GM21526 (cell line): ENCODE measurements around the gene LGI2.
"Not testable (repeated sequence)": the region's sequence is repeated elsewhere in the genome, so short reads cannot be mapped to it uniquely, and the experiment has no call there.

Source experiments
- ATAC-seq: cut with Tn5 transposase; IDR thresholded peaks from one replicate; pipeline ENCODE4 v1.9.1; 2021; ENCODE audit warnings: moderate library complexity; ENCODE audit not compliant: unreplicated experiment, low FRiP score

The LGI2 gene, protein sequence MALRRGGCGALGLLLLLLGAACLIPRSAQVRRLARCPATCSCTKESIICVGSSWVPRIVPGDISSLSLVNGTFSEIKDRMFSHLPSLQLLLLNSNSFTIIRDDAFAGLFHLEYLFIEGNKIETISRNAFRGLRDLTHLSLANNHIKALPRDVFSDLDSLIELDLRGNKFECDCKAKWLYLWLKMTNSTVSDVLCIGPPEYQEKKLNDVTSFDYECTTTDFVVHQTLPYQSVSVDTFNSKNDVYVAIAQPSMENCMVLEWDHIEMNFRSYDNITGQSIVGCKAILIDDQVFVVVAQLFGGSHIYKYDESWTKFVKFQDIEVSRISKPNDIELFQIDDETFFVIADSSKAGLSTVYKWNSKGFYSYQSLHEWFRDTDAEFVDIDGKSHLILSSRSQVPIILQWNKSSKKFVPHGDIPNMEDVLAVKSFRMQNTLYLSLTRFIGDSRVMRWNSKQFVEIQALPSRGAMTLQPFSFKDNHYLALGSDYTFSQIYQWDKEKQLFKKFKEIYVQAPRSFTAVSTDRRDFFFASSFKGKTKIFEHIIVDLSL

GRCh38 chr4:25030277-25031076 is at the start of gene LGI2:
TSS of gene LGI2 (minus strand) at chr4:25030946. CDS start at chr4:25030693, 253 bp downstream.
- ATAC-seq = no peak

- ATAC-seq = no peak
Observed at GRCh38 chr4:25078523-25078922, 47.8 kb upstream of the LGI2 start.

GRCh38 chr4:25076625-25077398 is 46.1 kb upstream of the LGI2 start:
- no peak for ATAC-seq

- ATAC-seq = no peak
Observed at GRCh38 chr4:25075851-25076250, 45.1 kb upstream of the LGI2 start.

DNA sequence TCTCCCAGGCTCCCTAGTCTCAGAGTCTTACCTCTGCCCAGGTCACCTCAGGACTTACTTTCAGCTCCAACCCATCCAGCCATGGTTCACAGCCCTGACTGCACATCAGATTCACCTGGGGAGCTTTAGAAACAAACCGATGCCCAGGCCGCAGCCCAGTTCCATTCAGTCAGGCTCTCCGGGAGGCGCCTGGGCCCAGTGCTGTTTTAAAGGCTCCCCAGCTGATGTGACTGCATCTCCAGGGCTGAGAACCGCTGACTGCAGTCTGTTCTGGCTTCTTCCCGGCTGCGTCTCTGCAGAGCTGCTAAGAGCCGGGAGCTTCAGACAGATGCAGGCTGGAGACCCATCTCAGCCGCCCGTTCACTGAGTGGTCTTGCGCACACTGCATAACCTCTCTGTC is 44.4 kb upstream of the LGI2 start:
- no peak for ATAC-seq

DNA sequence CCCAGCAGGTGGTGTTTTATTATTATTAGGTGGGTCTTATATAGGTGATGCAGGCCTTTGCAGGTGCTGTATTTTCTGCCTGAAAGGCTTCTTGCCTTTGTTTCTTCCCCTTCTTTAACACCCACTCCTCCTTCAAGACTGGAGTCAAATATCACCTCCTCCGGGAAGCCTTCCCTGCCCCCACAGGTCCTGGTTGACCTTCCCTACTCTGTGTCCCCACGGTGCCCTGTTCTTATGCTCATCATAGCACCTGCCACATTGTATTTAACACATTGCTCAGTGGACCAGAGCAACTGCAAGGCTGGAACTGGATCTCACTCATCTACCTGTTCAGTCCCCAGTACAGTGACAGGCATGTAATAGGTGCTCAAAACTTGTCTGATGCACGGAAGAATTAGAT is 39.8 kb upstream of the LGI2 start:
- ATAC-seq = no peak

- ATAC-seq = no peak
Observed at GRCh38 chr4:25069014-25069413, 38.3 kb upstream of the LGI2 start.

- no peak for ATAC-seq
Observed at GRCh38 chr4:25068386-25068785, 37.6 kb upstream of the LGI2 start.

DNA sequence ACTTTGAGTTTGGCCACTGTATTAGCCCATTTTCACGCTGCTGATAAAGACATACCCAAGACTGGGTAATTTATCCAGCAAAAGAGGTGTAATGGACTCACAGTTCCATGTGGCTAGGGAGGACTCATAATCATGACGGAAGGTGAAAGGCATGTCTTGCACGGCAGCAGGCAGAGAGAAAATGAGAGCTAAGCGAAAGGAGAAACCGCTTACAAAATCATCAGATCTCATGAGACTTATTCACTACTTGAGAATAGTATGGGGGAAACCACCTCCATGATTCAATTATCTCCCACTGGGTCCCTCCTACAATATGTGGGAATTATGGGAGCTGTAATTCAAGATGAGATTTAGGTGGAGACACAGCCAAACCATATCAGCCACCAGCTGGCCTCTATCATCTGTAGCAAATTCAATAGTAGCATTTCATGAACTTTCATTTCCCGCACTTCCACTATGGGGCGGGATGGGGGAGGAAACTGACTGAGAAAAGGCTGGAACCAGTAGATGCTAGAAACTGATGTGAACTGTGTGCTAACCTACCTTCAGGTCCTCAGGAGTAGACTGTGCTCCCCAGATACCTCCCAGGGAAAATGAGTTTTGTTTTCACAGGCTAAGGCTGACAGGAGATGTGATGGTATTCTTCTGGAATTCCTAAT is 35.3 kb upstream of the LGI2 start:
- ATAC-seq = no peak

DNA sequence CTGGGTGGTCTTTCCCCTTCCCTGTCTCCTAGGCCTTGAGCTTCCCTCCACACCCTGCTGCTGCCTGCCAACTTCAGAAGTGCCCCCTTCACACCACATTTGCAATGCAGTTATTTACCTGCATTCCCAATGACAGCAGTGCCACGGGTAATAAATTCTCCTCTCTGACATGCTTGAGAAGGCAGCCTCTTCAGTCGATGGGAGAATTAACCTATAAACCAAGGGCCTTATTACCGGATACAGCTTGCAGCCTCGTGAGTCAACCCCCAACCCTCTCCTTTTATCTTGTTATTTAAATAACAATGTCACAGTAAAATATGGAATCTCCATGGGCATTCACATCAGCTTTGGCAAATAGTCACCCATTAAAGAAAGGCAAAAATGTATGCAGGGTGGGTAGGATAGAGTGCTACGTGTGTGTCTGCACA is 34.7 kb upstream of the LGI2 start:
- ATAC-seq = no peak

DNA sequence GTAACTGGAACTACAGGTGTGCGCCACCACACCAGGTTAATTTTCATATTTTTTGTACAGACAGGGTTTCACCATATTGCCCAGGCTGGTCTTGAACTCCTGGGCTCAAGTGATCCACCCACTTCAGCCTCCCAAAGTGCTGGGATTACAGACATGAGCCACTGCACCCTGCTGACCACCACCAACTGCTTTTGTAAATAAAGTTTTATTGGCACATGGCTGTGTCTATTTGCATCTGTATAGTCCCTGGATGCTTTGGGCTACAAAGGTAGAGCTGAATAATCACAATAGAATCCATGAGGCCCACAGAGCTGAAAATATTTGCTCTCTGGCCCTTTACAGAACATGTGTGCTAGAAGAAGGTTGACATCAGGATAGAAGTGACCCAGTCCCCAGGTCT is 33.7 kb upstream of the LGI2 start:
- ATAC-seq = not testable (repeated sequence)

DNA sequence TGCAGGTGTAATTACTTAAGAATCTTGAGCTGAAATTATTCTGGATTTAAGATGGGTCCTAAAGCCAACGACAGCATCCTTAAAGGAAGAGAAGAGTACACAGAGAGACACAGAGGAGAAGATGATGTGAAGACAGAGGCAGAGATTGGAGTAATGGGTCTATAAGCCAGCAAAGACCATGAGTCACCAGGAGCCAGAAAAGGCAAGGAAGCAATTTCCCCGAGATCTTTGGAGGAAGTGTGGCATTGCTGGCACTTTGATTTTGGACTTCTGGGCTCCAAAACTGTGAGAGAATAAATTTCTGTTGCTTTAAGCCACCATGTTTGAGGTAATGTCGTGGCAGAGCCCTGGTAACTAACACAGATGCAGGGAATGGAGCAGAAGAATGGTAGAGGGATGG is 32.4 kb upstream of the LGI2 start:
- no peak for ATAC-seq

- ATAC-seq = no peak
Observed at GRCh38 chr4:25062098-25062497, 31.4 kb upstream of the LGI2 start.

DNA sequence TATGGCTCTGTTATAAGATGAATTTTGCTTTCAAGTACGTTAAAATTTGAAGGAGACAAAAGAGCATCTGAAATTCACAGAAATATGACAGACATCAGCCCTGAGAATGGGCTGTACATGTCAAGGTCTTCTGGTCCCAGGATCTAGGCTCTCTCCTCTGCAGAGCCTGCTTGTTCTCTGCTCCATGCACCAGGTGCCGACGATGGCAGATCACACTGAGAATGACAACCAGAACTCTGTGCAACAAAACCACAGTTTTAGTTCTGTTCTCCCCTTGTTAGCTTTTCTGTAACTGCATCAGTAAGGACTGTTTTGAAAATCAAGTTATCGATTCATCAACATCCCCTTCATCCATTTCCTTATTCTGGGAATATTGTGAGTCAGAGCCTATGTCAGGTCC is 30.9 kb upstream of the LGI2 start:
- no peak for ATAC-seq

DNA sequence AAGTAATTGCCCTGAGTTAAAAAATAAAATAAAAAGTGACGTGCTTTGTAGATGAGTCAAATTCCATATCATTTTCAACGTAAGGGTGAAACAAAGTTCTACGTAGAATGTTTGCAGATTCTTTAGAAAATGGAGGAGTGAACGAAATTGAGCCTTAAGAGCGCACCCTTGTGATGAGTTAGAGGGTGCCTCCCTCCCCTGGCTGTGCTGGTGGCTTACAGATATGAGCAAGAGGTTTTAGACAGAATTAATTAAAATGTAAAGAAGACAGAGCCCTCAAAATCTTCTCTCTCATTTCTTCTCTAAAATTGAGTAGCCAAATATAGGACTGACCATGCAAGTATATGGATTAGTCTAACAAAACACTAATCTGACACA is 30.2 kb upstream of the LGI2 start:
- no peak for ATAC-seq

- no peak for ATAC-seq
Observed at GRCh38 chr4:25060241-25060962, 29.7 kb upstream of the LGI2 start.

GRCh38 chr4:25059791-25060190 is 29.0 kb upstream of the LGI2 start:
- no peak for ATAC-seq

DNA sequence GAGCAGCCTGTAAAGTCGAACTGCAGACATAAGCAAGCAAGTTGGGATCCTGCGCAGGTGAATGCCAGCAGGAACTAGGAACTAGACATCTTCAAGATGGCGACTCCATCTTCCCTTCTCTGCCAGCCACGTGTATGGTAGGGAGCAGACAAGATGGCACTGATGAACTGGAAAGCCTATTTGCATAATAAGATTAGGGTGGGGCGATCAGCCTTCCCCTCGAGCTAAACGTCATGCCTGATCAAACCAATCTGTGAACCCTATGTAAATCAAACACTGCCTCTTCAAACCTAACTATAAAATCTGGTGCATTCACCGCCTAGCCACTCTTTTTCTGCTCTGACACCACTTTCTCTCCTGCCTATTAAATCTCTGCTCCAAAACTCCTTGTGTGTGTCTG is 28.1 kb upstream of the LGI2 start:
- ATAC-seq = no peak

- ATAC-seq = no peak
Observed at GRCh38 chr4:25057299-25057698, 26.6 kb upstream of the LGI2 start.

DNA sequence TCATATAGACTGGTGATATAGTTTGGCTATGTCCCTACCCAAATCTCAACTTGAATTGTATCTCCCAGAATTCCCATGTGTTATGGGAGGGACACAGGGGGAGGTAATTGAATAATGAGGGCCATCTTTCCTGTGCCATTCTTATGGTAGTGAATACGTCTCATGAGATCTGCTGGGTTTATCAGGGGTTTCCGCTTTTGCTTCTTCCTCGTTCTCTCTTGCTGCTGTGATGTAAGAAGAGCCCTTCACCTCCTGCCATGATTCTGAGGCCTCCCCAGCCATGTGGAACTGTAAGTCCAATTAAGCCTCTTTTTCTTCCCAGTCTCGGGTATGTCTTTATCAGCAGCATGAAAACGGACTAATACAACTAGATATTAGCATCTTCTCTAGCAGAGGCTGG is 21.3 kb upstream of the LGI2 start:
- ATAC-seq = not testable (repeated sequence)
